ENCODE results near the gene ACADVL. TPM values are rescaled to one million over a fixed set of nuclear protein-coding genes. Genes with fewer than 3 reads are reported as not detected.
"Not testable (repeated sequence)": the region's sequence is repeated elsewhere in the genome, so short reads cannot be mapped to it uniquely, and the experiment has no call there.

Gene ACADVL
- total RNA-seq, 3 donors from 2014 or later (not counting 1 experiment from before 2014, with no cell fraction given) = 439 to 637 (median 607) TPM

GRCh38 chr17:7178973-7179316 is 40.8 kb upstream of the ACADVL start:
- no peak overlapping the region for H3K27ac ChIP-seq (ENCODE audit: low read length)
- DNase-seq = no peak
- peaks cover 0 to 13% of the 10 kb centered on the region in 2 donors for H3K27me3 Mint-ChIP-seq (ENCODE audit: low read depth in 2 of 2)
- no peaks in the 10 kb centered on the region for H3K9me3 Mint-ChIP-seq
- 87% methylated on average over 11 of the region's 11 CpGs for WGBS (ENCODE audit: insufficient coverage)
- H3K27ac Mint-ChIP-seq = no peak overlapping the region
- no peaks in the 10 kb centered on the region for H3K36me3 Mint-ChIP-seq
- H3K27me3 ChIP-seq (ENCODE audit: control insufficient read depth, insufficient read depth, low read length) = peaks cover 18% of the 10 kb centered on the region
- no peaks in the 10 kb centered on the region for H3K9me3 ChIP-seq (ENCODE audit: control insufficient read depth, insufficient read depth, low read length)
- no peak overlapping the region for H3K4me3 Mint-ChIP-seq
- no peak for ATAC-seq
- intact Hi-C loops (cut with micrococcal nuclease) = no loop called here
- H3K4me1 ChIP-seq (ENCODE audit: control insufficient read depth, insufficient read depth, low read length) = peaks cover 23% of the 10 kb centered on the region
- no peak overlapping the region for H3K4me3 ChIP-seq (ENCODE audit: low read length)
- H3K4me1 Mint-ChIP-seq = peaks cover 0 to 9% of the 10 kb centered on the region in 2 donors
- H3K36me3 ChIP-seq (ENCODE audit: control insufficient read depth, insufficient read depth, low read length) = no peaks in the 10 kb centered on the region
- no peak for TF ChIP-seq CTCF (IDR thresholded peaks at IDR 0.05)

GRCh38 chr17:7179317-7180254 is 40.2 kb upstream of the ACADVL start, which contains the start of gene ASGR1:
Gene ASGR1 (minus strand): TSS chr17:7179370. CDS start chr17:7178563, 807 bp downstream.
- Histone ChIP-seq H3K27me3 (ENCODE audit: control insufficient read depth, insufficient read depth, low read length) (peaks cover 14% of the 10 kb centered on the region), H3K4me1 (ENCODE audit: control insufficient read depth, insufficient read depth, low read length) (peaks cover 17% of the 10 kb centered on the region), H3K9me3 (ENCODE audit: control insufficient read depth, insufficient read depth, low read length) (no peaks in the 10 kb centered on the region), H3K36me3 (ENCODE audit: control insufficient read depth, insufficient read depth, low read length) (no peaks in the 10 kb centered on the region), H3K4me3 (ENCODE audit: low read length) (no peak within 1 kb of the TSS), H3K27ac (ENCODE audit: low read length) (no peak within 1 kb of the TSS)
- Mint-ChIP-seq H3K36me3 (no peaks in the 10 kb centered on the region), H3K27ac (no peak within 1 kb of the TSS), H3K4me1 (peaks cover 0 to 9% of the 10 kb centered on the region in 2 donors), H3K9me3 (no peaks in the 10 kb centered on the region), H3K27me3 (ENCODE audit: low read depth in 2 of 2) (peaks cover 0 to 13% of the 10 kb centered on the region in 2 donors), H3K4me3 (no peak within 1 kb of the TSS)
- no peak for TF ChIP-seq CTCF (IDR thresholded peaks at IDR 0.05)
- ATAC-seq (no peak), DNase-seq (no peak)
- WGBS (ENCODE audit: insufficient coverage) = 84% methylated on average over 20 of the region's 20 CpGs
- intact Hi-C loops (cut with micrococcal nuclease) = no loop called here

GRCh38 chr17:7182101-7182500 is 37.6 kb upstream of the ACADVL start:
- H3K4me3 Mint-ChIP-seq; H3K27ac ChIP-seq (ENCODE audit: low read length); H3K4me3 ChIP-seq (ENCODE audit: low read length); H3K36me3 ChIP-seq (ENCODE audit: control insufficient read depth, insufficient read depth, low read length); H3K36me3 Mint-ChIP-seq; H3K9me3 Mint-ChIP-seq; DNase-seq; ATAC-seq; H3K9me3 ChIP-seq (ENCODE audit: control insufficient read depth, insufficient read depth, low read length); H3K27ac Mint-ChIP-seq; intact Hi-C loops (cut with micrococcal nuclease): not testable (repeated sequence)
- H3K4me1 Mint-ChIP-seq = peaks cover 0 to 13% of the 10 kb centered on the region in 2 donors
- peaks cover 0 to 13% of the 10 kb centered on the region in 2 donors for H3K27me3 Mint-ChIP-seq (ENCODE audit: low read depth in 2 of 2)
- WGBS (ENCODE audit: insufficient coverage) = 93% methylated on average over 2 of the region's 2 CpGs
- Histone ChIP-seq H3K4me1 (ENCODE audit: control insufficient read depth, insufficient read depth, low read length) (peaks cover 12% of the 10 kb centered on the region), H3K27me3 (ENCODE audit: control insufficient read depth, insufficient read depth, low read length) (peaks cover 13% of the 10 kb centered on the region)

GRCh38 chr17:7183433-7184090 is 36.2 kb upstream of the ACADVL start:
- no peak for TF ChIP-seq CTCF (IDR thresholded peaks at IDR 0.05)
- H3K27ac Mint-ChIP-seq = no peak overlapping the region
- H3K4me1 Mint-ChIP-seq = peaks cover 0 to 5% of the 10 kb centered on the region in 2 donors

More at GRCh38 chr17:7183433-7184090, 36.2 kb upstream of the ACADVL start:
- no peaks in the 10 kb centered on the region for H3K27me3 ChIP-seq (ENCODE audit: control insufficient read depth, insufficient read depth, low read length)
- no peak for ATAC-seq
- no peak overlapping the region for H3K4me3 ChIP-seq (ENCODE audit: low read length)
- no peak for DNase-seq
- H3K9me3 Mint-ChIP-seq = no peaks in the 10 kb centered on the region
- H3K4me3 Mint-ChIP-seq = no peak overlapping the region
- no peak overlapping the region for H3K27ac ChIP-seq (ENCODE audit: low read length)
- H3K27me3 Mint-ChIP-seq (ENCODE audit: low read depth in 2 of 2) = peaks cover 0 to 3% of the 10 kb centered on the region in 2 donors
- no peaks in the 10 kb centered on the region for H3K36me3 ChIP-seq (ENCODE audit: control insufficient read depth, insufficient read depth, low read length)
- H3K4me1 ChIP-seq (ENCODE audit: control insufficient read depth, insufficient read depth, low read length) = no peaks in the 10 kb centered on the region
- no peaks in the 10 kb centered on the region for H3K9me3 ChIP-seq (ENCODE audit: control insufficient read depth, insufficient read depth, low read length)
- H3K36me3 Mint-ChIP-seq = no peaks in the 10 kb centered on the region
- WGBS (ENCODE audit: insufficient coverage) = 89% methylated on average over 3 of the region's 7 CpGs
- intact Hi-C loops (cut with micrococcal nuclease) = no loop called here

Data from natural killer cell (primary cell).